ENCODE measurements around the gene AFF3. TPM values are rescaled to one million over a fixed set of nuclear protein-coding genes. Genes with fewer than 3 reads are reported as not detected.

The AFF3 gene
- total RNA-seq, 1 experiment from 2014 or later = 0.22 TPM

DNA sequence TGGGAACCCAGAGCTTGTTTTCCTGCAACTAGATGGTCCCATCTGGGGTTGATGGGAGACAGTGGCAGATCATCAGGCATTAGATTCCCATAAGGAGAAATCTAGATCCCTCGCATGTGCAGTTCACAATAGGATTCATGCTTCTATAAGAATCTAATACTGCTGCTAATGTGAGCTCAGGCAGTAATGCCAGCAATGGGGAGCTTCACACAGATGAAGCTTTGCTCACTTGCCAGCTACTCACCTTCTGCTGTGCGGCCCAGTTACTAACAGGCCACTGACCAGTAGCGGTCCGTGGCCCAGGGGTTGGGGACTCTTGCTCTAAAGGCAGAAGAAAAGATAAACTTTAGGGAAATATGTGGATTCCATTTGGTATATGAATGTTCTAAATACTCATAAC lies 192.9 kb downstream of the AFF3 start:
- H2BK12ac ChIP-seq (ENCODE audit: insufficient read length, low read depth, low read length) = no peak overlapping the region
- H3K23ac ChIP-seq (ENCODE audit: insufficient read length, low read depth, low read length) = no peak overlapping the region
- H3K56ac ChIP-seq (ENCODE audit: insufficient read length, low read depth, low read length) = no peak overlapping the region
- no peak for TF ChIP-seq CTCF (conservative IDR thresholded peaks at IDR 0.05)
- Mint-ChIP-seq H3K4me1 (no peaks in the 10 kb centered on the region), H3K9me3 (no peaks in the 10 kb centered on the region), H3K36me3 (ENCODE audit: insufficient read depth in 1 of 3, low read depth in 3 of 3) (no peaks in the 10 kb centered on the region), H3K27me3 (ENCODE audit: low read depth) (peaks cover 5% of the 10 kb centered on the region; the same call in 1 of the 2 replicates), H3K4me3 (no peak overlapping the region), H3K27ac (no peak overlapping the region)
- H3K27ac ChIP-seq (ENCODE audit: insufficient read length, low read depth, low read length) = no peak overlapping the region
- no peak overlapping the region for H3K9ac ChIP-seq (ENCODE audit: extremely low read depth, insufficient read length, low read length)
- H3K4me2 ChIP-seq (ENCODE audit: insufficient read depth, insufficient read length, low read length) = no peak overlapping the region
- H3K18ac ChIP-seq (ENCODE audit: insufficient read length, low read depth, low read length) = no peak overlapping the region
- H4K8ac ChIP-seq (replicated peaks; ENCODE audit: insufficient read length, low read depth, low read length) = no peak overlapping the region
- no peak overlapping the region for H2BK120ac ChIP-seq (ENCODE audit: low read depth, low read length, poor library complexity, severe bottlenecking)
- H2BK15ac ChIP-seq (ENCODE audit: low read depth, low read length) = no peak overlapping the region
- H2BK20ac ChIP-seq (ENCODE audit: low read depth, low read length, poor library complexity, severe bottlenecking) = no peak overlapping the region
- no peaks in the 10 kb centered on the region for H3K27me3 ChIP-seq (ENCODE audit: insufficient read depth, low read length)
- no peak overlapping the region for H2BK5ac ChIP-seq (ENCODE audit: insufficient read length, low read length)
- no CpG with 5 or more reads among the region's 4 CpGs for WGBS (ENCODE audit: extremely low coverage, insufficient read length, low lambda C conversion rate)
- H4K5ac ChIP-seq (ENCODE audit: insufficient read length, low read depth, low read length) = no peak overlapping the region
- H4K91ac ChIP-seq (ENCODE audit: insufficient read length, low read depth, low read length) = no peak overlapping the region
- no peaks in the 10 kb centered on the region for H3K23me2 ChIP-seq (ENCODE audit: insufficient read length, low read depth, low read length, poor library complexity, severe bottlenecking)
- H3K79me1 ChIP-seq (ENCODE audit: insufficient read depth, low read depth, low read length, poor library complexity, severe bottlenecking) = no peaks in the 10 kb centered on the region
- no peak for DNase-seq
- H3T11ph ChIP-seq (ENCODE audit: low read length) = no peak overlapping the region
- H3K4me1 ChIP-seq (ENCODE audit: insufficient read depth, low read length) = no peaks in the 10 kb centered on the region
- no peaks in the 10 kb centered on the region for H3K79me2 ChIP-seq (ENCODE audit: insufficient read depth, low read length)
- no peaks in the 10 kb centered on the region for H4K20me1 ChIP-seq (ENCODE audit: control insufficient read depth, insufficient read depth, insufficient read length)
- H2AFZ ChIP-seq (ENCODE audit: low read length) = no peak overlapping the region
- no peak overlapping the region for H3K4ac ChIP-seq (ENCODE audit: low read depth, low read length)
- H2AK5ac ChIP-seq (ENCODE audit: insufficient read length, low read length) = no peak overlapping the region
- no peak overlapping the region for H3K14ac ChIP-seq (ENCODE audit: insufficient read depth, low read length)
- no peaks in the 10 kb centered on the region for H3K9me3 ChIP-seq (ENCODE audit: control insufficient read depth, low read depth, low read length)
